Activated CD4-positive, alpha-beta T cell treated with anti-CD3 and anti-CD28 coated beads, Interleukin-2, amount 50 U/mL, for 4 hours (primary cell): ENCODE measurements around the gene FNDC3B.
"Not testable (repeated sequence)": the region's sequence is repeated elsewhere in the genome, so short reads cannot be mapped to it uniquely, and the experiment has no call there.

Source experiments
- DNase-seq, 2 experiments: peaks; one replicate each; pipeline ENCODE4 v3.0.0-alpha.2; 2020

FNDC3B gene

DNA sequence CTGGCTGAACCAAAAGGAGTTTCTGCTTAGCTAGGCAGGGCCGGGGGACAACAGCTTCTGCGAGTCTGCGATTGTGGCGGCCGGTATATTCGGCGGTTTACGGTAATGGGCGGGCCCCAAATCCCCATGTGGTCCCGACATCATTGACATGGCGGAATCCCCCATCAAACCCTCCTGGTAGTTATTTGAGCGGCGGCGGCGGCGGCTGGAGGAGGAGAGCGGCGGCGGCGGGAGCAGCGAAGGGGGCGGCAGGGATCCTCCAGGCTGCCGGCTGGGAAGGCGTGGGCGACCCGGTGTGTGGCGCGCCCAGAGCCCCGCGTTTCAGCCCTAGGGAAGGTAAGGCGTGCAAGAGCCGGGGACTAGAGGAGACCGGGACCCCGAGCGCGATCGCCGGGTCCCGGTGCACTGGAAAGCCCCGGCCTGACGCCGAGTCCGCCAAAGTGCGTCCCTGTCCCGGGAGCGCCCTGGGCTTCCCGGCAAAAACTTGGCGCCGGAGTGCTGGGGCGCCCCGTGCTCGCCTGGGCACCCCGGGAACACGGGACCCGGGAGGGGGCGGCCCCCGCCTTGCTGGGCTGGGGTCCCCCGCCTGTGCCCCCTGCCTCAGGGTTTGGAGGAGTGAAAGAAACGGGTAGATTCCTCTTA, at the start of gene FNDC3B:
FNDC3B (plus strand) TSS at position 143 of the 642 bp plus-strand sequence. CDS start 72,902 bp downstream, outside the sequence.
- DNase-seq = peak; percentile 90 to 93

DNA sequence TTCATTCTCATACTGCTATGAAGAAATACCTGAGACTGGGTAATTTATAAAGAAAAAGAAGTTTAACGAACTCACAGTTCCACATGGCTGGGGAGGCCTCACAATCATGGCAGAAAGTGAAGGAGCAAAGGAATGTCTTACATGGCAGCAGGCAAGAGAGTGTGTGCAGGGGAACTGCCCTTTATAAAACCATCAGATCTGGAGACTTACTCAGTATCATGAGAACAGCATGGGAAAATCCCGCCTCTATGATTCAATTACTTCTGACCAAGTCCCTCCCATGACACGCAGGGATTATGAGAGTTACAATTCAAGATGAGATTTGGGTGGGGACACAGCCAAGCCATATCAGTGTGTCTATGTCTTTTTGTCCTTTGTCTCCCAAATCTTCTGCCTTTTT, 49.1 kb upstream of the FNDC3B start:
- not testable (repeated sequence) for DNase-seq

DNA sequence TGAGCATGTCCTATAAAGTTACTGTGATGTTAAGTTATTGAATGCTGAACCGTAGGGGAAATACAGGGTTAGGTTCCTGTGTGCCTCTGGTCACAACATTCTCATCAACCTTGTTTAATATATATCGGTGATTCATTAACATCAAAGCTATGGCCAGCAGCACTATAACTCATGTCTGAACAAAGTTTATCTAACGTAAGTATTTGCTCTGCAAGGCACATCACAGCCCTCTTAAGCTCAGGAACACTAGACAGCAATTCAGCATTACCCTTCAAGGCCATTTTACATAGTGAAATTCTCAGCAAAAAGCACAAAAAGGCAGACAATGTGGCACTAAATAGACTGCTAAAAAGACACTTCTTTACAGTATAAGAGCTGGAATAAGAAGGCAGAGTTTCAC, 48.2 kb upstream of the FNDC3B start:
- no peak for DNase-seq

DNA sequence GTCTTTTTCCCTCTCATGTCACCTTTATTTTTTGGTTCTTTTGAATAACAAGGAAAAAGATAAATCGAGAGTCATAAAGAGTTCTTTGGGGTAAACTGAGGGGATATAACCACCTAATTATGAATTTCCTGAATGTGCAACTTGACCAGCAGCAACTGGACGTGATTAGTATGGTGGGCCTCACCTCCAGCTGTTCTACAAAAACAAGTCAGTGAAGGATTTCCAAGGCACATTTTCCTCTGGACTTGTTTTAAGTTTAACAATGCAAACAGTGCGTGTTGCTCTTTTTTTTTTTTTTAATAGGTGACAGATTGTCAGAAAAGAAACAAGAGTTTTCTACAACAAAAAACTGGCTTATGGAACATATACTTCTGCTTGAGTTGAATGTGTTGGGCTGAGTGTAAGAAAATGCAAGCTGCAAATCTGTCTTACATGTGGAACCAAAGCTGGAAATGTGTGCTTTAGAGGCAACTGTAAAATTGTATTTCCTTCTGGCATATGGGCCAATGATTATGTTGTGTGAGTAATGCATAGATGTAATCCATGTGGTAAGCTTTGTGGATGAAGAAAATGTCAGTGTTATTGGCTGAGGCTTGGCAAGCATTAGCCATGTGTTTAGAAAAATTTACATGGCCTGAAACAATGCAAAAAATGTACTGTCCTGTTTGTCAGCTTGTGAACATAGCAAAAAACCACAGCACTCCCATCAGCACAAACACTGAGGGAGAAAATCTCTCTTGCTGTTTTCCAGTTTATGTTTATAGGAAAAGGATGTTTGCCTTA, 44.5 kb upstream of the FNDC3B start:
- DNase-seq = no peak

DNA sequence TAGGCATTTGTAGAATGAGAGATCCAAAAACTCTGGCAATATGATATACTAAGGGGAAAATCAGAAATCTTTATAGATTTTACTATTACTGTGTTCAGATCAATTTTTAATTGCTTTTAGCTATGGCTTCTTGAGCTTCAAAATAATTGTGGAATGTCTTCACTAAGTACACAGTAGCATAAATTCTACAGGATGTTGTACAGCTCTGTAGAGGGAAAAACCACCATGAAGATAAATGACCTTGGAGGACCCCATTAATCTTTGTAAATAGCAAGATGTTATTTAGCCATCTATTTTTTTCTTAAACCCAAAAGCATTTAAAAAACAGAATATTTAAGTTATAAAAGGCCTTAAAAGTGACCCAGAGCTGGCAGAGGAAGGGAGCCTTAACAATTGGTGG, 43.9 kb upstream of the FNDC3B start:
- DNase-seq = no peak

DNA sequence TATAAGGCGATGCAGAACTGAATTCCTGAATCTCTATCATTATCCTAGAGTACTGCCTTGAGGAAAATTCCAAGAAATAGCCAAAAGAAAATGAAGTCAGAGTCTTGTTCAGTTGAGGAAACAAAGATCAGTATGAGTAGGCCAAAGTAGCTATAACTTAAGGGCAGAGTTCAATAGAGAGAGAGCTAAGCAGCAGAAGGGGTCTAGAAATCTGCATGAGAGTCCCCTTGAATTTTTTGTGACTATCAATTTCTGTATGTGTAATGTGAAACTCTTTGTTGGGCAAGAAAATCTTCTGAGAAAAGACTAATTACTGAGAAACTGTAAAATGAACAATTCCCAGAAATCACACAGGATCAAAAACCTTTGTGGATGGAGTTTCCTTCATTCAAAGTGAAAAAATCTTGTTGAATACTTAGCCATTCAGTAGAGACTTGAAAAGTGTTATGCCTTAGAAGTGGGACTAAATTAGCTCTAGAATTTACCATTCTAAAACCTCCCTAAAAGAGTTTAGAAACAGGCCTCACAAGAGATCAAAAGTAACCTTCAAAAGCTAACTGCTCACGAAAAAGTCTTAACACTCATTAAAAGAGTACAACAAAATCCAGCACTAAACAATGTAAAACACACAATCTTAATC, 43.1 kb upstream of the FNDC3B start:
- no peak for DNase-seq

DNA sequence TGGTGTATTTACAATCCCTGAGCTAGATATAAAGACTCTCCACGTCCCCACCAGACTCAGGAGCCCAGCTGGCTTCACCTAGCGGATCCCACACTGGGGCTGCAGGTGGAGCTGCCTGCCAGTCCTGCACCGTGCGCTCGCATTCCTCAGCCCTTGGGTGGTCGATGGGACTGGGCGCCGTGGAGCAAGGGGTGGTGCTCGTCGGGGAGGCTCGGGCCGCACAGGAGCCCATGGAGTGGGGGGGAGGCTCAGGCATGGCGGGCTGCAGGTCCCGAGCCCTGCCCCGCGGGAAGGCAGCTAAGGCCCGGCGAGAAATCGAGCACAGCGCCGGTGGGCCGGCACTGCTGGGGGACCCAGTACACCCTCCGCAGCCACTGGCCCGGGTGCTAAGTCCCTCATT, 40.6 kb upstream of the FNDC3B start:
- DNase-seq = not testable (repeated sequence)

DNA sequence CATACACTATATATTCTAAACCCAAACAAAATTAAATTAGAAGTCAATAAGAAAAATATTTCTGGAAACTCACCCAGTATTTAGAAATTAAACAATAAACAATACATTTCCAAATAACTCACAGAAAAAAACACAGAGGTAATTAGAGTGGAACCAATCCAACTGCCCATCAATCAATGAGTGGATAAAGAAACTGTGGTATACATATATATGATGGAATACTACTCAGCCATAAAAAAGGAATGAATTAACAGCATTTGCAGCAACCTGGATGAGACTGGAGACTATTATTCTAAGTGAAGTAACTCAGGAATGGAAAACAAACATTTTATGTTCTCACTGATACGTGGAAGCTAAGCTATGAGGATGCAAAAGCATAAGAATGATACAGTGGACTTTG, 37.8 kb upstream of the FNDC3B start:
- DNase-seq = not testable (repeated sequence)

DNA sequence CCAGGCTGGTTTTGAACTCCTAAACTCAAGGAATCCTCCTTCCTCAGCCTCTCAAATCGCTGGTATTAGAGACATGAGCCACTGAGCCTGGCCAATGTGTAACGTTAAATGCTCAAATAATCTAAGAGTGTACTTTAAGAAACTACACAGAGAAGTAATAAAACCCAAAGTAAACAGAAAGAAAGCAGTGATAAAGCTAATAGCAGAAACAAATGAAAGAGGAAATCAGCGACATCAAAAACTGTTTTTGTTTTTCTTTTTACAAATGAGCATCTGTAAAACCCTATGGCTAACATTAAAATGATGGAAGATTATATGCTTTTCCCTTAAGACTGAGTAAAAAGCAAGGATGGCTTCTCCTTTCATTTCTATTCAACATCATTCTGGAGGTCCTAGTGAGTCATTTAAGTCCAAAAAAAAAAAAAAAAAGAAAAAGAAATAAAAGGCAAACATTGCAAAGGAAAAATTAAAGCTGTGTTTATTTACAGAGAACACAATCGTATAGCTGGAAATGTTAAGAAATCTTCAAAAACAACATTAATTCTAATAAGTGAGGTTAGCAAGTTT, 36.8 kb upstream of the FNDC3B start:
- DNase-seq = no peak

DNA sequence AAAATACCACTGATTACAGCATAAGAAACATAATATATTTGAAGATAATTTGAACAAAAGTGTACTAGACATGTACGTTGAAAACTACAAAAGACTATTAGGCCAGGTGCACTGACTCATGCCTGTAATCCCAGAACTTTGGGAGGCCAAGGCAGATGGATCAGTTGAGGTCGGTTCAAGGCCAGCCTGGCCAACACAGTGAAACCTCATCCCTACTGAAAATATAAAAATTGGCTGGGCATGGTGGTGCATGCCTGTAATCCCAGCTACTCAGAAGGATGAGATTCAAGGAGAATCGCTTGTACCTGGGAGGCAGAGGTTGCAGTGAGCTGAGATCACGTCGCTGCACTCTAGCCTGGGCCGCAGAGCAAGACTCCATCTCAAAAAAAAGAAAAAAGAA, 36.2 kb upstream of the FNDC3B start:
- no peak for DNase-seq

DNA sequence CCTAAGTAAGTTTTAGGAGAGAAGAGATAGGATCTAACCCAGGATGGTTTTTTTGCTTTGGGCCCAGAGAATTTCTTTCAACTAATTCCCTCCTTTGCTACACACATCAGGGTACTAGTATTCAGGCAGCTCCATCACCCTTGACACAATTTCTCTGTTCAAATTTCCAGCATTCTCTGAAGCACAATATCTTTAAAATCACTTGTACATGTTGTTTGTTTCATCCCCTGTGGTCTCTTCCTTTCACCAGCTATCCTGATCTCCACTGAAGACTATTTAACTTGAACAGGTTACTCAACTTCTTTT, 32.4 kb upstream of the FNDC3B start:
- no peak for DNase-seq

DNA sequence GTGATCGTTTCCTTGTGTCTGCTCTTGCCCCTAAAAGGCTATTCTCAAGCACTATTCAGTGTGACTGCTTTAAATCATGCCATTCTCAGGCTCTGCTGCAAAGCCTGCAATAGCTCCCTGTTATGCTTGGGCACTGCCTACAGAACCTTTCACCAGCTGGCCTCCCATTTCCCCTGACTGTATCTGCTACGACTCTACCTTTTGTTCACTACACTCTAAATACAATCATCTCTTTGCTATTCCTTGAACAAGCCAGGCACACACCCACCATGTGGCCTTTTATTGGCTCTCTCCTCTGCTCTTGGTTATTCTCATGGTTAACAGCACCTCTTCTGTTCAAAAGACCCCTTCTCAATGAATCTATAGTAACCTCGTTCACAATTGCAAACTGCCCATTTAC, 29.6 kb upstream of the FNDC3B start:
- no peak for DNase-seq

DNA sequence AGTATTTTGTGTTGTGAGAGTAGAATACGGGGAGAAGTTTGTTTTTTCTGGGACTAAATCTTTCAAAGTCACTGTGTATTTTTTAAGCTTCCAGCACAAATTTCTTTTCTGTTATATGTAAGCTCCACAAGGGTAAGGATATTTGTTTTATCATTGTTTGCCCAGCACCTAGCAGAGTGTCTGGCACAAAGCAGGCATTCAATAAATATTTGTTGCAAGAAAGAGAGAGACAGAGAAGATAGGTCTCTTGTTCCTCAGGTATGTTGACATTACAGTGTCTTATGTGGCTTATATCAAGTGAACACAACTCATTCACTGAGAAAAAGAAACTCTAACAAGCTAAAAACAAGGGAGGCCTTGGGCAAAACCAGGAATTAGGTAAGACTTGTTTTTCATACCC, 26.6 kb upstream of the FNDC3B start:
- DNase-seq = no peak

DNA sequence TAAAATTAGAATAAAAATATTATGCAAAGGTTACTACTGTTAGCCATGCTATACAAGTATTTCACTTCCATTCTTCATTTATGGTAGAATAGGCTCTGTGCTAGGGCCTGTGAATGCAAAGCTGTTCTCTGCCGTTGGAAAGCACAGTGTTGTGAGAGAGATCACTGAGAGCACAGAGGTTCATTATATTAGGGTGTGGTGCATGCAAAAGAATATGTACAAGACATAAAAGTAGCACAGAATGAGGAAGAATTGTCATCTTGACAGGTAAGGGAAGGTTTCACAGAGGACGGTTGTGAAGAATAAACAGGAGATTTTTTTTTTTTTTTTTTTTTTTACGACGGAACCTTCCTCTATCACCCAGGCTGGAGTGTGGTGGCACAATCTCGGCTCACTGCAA, 25.2 kb upstream of the FNDC3B start:
- no peak for DNase-seq

DNA sequence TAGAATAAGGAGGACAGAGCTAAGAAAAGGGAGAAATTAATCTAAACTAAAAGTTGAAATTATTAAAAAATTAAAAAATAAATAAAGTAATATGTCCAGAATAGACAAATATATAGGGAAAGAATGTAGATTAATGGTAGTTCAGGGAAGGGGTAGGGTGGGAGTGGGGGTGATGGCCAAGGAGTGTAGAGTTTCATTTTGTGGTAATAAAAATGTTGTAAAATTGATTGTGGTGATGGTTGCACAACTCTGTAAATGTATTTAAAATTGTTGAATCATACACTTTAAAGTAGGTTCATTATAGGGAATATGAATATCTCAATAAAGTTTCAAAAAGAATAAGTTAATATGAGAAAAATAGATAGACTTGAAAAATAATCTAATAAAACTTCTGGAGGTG, 21.0 kb upstream of the FNDC3B start:
- no peak for DNase-seq

DNA sequence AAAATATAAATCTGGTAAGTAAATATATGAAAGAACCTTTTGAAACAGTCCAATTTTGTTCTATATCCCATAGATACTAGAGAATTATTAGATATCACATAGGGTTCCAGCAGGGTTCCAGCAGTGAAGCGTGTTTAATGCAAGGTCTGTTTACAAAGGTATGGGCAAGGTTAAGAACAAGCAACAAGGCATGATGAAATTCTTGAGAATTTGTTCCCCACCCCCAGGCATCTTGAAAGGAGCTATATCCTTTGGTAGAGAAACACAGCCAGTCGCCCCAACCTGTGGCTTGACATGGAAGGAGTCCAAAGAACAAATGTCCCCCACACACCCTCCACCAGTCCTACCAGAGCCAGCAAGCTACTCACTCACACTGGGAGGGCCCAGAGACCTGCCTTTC, 18.6 kb upstream of the FNDC3B start:
- DNase-seq = no peak

DNA sequence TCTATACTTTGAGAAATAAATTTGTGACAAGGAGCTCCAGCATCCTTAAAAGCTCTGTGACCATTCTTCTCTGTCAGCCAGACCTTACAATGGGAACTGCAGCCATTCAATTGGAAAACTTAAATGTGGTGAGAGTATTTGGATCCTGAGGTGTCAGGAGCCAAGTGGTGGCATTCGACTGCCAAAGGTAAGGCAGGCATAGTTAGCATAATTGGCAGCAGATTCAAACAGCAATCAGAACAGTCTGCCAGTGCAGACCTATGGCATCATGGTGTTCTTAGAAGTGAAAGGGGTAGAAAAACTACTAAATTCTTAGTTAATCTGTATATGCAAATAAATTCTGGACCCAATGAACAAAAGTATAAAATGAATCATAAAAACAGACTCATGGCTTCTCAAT, 18.2 kb upstream of the FNDC3B start:
- no peak for DNase-seq

DNA sequence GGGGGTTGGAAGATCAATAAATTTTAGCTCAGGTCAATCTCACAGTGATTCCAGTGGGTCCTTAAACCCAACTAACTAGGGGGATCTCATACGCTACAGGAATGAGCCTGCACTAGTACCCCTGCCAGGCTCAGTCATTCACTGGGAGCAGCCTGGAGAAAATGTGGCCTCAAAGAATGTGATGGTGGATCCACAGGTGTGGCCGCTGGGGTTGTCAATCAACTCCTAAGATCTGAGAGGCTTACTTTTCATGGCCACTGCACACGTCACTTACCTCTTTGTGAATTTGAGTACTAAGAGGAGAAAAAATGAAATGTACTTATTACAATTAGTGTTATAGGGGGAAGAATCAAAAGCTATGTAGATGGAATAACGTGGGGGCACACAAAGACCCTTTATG, 17.5 kb upstream of the FNDC3B start:
- DNase-seq = no peak

DNA sequence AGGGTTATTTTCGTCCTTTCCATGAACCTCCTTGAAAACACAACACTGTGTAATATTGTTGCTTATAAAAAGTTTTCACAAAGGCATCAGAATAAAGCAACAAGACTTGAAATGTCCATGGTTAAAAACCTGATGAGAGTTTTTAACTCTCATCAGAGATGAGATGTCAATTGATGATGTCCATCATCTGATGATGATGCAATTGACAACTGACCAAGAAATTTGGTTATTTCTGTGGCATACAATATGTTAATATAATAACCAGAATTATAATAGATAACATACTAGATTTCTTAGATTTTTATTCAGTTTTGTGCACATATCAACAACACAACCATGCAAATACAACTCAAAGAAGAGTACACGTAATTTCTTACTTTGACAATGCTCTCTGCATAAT, 15.5 kb upstream of the FNDC3B start:
- DNase-seq = no peak

DNA sequence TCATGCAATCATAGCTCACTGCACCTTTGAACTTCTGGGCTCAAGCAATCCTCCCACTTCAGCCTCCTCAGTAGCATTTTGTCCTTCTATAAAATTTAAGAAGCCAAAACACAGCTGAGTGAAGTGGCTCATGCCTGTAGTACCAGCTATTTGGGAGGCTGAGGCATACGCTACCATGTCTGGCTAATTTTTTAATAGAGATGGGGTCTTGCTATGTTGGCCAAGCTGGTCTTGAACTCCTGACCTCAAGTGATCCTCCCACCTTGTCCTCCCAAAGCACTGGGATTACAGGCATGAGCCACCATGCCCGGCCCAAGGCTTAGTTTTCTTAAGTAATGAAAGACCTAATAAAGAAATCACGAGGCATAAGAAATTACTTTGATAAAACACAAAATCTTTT, 14.7 kb upstream of the FNDC3B start:
- DNase-seq = no peak

DNA sequence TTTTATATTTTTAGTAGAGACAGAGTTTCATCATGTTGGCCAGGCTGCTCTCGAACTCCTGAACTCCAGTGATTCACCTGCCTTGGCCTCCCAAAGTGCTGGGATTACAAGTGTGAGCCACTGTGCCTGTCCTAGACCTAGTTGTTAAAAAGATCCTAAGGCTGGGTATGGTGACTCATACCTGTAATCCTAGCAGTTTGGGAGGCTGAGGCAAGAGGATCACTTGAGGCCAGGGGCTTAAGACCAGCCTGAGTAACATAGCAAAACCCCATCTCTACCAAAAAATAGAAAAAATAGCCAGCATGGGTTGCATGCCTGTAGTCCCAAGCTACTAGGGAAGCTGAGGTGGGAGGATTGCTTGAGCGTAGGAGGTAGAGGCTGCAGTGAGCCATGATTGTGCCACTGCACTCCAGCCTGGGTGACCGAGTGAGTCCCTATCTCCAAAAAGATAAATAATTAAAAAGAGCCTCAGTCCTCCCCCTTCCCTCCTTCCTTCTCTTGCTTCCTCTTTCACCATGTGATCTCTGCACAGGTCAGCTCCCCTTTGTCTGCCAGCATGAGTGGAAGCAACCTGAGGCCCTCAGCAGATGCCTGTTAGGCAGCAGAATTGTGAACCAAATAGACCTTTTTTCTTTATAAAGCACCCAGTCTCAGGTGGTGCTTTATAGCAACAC, 9.8 kb upstream of the FNDC3B start:
- DNase-seq = no peak

DNA sequence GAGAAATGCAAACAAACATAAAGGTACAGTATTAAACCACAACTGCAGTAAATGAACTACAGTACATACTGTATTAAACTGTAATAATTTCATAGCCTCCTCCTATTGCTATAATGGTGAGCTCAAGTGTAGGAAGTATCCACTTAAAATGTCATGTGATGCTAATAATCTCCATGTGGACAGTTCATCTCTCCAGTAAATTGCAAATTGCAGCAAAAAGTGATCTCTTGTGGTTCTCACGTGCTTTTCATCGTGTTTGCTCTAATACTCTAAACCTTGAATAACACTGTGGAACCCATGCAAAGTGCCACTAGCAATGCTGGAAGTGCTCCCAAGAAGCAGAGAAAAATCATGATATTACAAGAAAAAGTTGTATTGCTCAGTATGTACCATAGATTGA, 9.2 kb upstream of the FNDC3B start:
- no peak for DNase-seq

DNA sequence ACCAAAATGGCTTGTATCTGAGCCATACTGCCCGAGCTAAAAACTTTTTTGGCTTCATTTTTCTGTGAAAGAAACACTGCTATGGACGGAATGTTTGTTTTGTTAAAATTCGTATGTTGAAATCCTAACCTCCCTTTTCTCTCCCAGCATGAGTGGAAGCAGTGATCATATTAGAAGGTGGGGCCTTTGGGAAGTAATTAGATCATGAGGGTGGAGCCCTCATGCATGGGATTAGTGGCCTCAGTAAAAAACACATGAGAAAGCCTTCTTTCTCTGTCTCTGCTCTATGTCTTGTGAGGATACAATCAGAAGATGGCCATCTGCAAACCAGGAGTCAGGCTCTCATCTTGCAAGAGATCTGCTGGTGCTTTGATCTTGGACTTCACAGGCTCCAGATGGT, 7.4 kb upstream of the FNDC3B start:
- DNase-seq = no peak

DNA sequence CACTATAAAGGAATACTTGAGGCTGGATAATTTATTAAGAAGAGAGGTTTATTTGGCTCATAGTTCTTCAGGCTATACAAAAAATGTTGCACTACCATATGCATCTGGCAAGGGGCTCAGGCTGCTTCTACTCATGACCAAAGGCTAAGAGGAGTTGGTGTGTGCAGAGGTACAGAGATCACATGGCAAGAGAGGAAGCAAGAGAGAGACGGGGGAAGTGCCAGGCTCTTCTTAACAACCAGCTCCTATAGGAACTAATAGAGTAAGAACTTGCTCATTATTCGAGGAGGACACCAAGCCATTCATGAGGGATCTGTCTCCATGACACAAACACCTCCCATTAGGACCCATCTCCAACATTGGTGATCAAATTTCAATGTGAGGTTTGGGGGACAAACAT, 6.0 kb upstream of the FNDC3B start:
- no peak for DNase-seq
